ENCODE results near the gene CHD5.

Gene CHD5

GRCh38 chr1:6202256-6202655 is 22.1 kb upstream of the CHD5 start:
- no peak for DNase-seq (ENCODE audit: low read depth, low spot score)

GRCh38 chr1:6200188-6200809 is 20.2 kb upstream of the CHD5 start:
- no peak for DNase-seq (ENCODE audit: low read depth, low spot score)

GRCh38 chr1:6199298-6200187 is 19.4 kb upstream of the CHD5 start, which contains the start of gene RPL22:
TSS of gene RPL22 (minus strand) at chr1:6199595. CDS start at chr1:6199573, 22 bp downstream.
- peak; percentile 98 for DNase-seq (ENCODE audit: low read depth, low spot score)

- no peak for DNase-seq (ENCODE audit: low read depth, low spot score)
Measured at GRCh38 chr1:6198646-6199297, 18.7 kb upstream of the CHD5 start.

GRCh38 chr1:6197746-6198427 is 17.8 kb upstream of the CHD5 start:
- no peak for DNase-seq (ENCODE audit: low read depth, low spot score)

- no peak for DNase-seq (ENCODE audit: low read depth, low spot score)
Measured at GRCh38 chr1:6191968-6192367, 11.8 kb upstream of the CHD5 start.

GRCh38 chr1:6188466-6188865 is 8.3 kb upstream of the CHD5 start:
- DNase-seq (ENCODE audit: low read depth, low spot score), result no peak

DNA sequence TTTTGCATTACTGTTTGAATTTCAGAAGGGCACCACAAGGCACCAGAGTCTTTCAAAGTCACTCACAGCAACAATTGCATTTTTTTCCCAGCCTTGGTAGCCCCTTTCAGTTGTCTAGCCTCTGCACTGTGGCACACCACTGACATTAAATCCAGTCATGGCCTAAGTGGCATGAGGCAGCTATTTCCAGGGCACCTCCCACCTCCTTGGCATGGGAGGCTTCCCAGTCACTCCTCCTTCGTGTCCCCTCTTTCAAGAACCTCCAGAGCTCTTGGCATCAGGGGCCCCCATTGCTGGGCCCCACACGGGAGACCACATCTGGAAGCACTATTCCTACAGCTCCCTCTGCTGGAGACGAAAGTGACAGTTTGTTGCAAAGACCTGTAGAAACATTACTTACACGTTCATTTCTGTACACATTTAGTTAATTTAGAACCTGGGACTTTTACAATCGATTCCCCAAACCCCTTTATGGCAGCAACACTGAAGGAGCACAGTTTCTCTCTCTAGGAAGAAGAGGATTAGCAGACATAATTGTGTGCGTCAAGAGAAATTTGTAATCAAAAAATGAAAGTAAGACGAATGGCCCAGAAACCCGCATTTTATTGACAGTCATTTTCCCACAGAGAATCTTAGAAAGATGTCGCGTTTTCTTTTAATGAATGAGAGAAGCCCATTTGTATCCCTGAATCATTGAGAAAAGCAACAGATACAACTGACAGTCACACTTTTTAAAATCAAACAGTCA is 5.7 kb upstream of the CHD5 start:
- no peak for DNase-seq (ENCODE audit: low read depth, low spot score)

GRCh38 chr1:6185151-6185550 is 5.0 kb upstream of the CHD5 start:
- DNase-seq (ENCODE audit: low read depth, low spot score), result no peak

GRCh38 chr1:6184083-6184783 is 4.1 kb upstream of the CHD5 start:
- no peak for DNase-seq (ENCODE audit: low read depth, low spot score)

DNA sequence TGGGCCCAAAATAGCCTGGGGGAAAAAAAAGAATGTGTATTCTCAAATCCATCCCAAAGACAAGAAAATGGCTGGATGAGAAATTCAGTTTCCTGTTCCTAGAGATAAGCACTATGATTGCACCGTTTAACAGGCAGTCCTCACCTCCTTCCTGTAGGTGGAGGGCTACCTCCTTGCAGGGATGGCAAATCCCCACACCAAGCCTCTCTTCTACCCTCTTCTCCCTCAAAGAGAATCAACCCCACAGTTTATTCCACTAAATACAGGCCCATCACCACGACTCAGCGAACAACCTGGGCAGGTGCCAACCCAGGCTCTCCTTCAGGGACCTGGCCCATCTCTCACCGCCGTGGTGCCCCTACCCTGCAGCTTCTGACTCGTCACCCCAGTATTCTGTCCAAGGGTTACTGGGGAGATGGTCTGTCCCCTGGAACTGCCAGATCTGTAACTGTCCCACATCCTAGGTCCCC is 3.4 kb upstream of the CHD5 start:
- no peak for DNase-seq (ENCODE audit: low read depth, low spot score)

GRCh38 chr1:6181347-6181770 is 1.2 kb upstream of the CHD5 start:
- no peak for DNase-seq (ENCODE audit: low read depth, low spot score)

- no peak for DNase-seq (ENCODE audit: low read depth, low spot score)
Measured at GRCh38 chr1:6180707-6181311, 688 bp upstream of the CHD5 start.

- DNase-seq (ENCODE audit: low read depth, low spot score), result no peak
Measured at GRCh38 chr1:6179564-6180175, 451 bp downstream of the CHD5 start.

DNA sequence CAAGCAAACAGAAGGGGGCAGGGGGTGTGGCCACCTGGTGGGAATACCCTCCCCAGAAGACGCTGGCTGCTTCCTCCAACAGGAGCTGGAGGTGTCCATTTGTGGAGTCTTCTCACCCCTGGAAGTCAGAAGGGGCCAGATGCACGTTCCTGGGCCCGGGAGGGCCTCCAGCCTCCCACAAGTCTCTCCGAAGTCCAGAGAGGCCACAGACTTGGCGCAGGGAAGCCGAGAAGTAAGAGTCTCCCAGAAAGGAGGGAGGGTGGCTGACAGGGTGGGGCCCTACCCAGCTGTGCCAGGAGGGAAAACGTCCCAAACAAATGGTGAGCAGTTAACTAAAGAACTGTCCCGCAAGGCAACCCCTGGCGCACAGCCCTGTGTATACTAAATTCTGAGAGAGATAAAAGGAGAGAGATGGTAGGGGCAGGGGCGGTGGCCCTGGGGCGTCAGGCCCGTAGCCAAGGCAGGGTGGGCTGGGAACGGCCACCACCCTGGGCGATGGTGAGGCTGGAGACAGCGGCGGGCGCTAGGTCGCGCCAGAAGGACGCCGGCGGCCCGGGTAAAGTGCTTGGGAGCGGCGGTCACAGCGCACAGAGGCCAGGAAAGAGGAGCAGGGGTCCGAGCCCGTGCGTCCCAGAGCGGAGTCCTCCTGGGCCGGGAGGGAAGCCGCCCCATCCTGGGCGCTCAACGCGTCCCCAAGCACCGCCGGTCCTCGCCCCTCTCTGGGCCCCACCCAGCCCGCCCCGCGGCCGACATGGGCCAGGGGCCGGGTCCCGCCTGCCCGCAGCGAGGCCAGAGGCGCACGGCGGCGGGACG is 1.2 kb downstream of the CHD5 start:
- DNase-seq (ENCODE audit: low read depth, low spot score), result no peak

GRCh38 chr1:6177681-6178380 is 2.3 kb downstream of the CHD5 start:
- DNase-seq (ENCODE audit: low read depth, low spot score), result no peak

GRCh38 chr1:6176779-6177178 is 3.3 kb downstream of the CHD5 start:
- DNase-seq (ENCODE audit: low read depth, low spot score), result no peak

- DNase-seq (ENCODE audit: low read depth, low spot score), result no peak
Measured at GRCh38 chr1:6175411-6175828, 4.7 kb downstream of the CHD5 start.

Data from smooth muscle cell of the brain vasculature (primary cell).